Endothelial cell of umbilical vein (primary cell): Measurements from ENCODE around the gene FAM180A. TPM values are rescaled to one million over a fixed set of nuclear protein-coding genes. Genes with fewer than 3 reads are reported as not detected.

ENCODE experiments used
- BruUV-seq: library from RNA; stranded (reverse); fragments of 400-500 nt; replicated peaks from 2 replicates; lab custom pipeline; 2021; lab: Mats Ljungman, UMichigan
- CTCF ChIA-PET: fragments of 300-600, 350-600 bp; sonication (Branson Sonifier 250); formaldehyde crosslinking; loops from one replicate; lab custom pipeline; 2021; ENCODE audit warnings: antibody characterized with exemption, inconsistent platforms; lab: Charles Lee
- POLR2A ChIA-PET: fragments of 300-600, 350-600 bp; sonication (Branson Sonifier 250); formaldehyde crosslinking; loops from one replicate; lab custom pipeline; 2021; ENCODE audit warnings: antibody characterized with exemption, inconsistent platforms; lab: Charles Lee
- DNase-seq: peaks from one replicate; pipeline ENCODE4 v3.0.0-alpha.2; 2011; ENCODE audit warnings: low read depth, low spot score
- FAIRE-seq: peaks from 2 replicates; lab custom pipeline; 2011; peaks lifted over from hg19 to GRCh38; lab: Jason Lieb, UNC
- H2AFZ ChIP-seq: 2 replicates; pipeline ENCODE4 v1.6.0; 2012; ENCODE audit warnings: low read depth, low read length, control low read depth, inconsistent platforms
- H3K27ac ChIP-seq: 2 replicates; pipeline ENCODE4 v1.5.1; 2011; ENCODE audit warnings: low read depth, mild to moderate bottlenecking, control low read depth, low read length, moderate library complexity; ENCODE audit not compliant: insufficient read depth
- H3K27me3 ChIP-seq, 2 experiments: 2 replicates each; pipeline versions ENCODE4 v1.6.0 to v1.6.1; 2011; ENCODE audit warnings: low read length in 2 of 2, mixed read lengths in 1 of 2; ENCODE audit not compliant: control insufficient read depth in 2 of 2, insufficient read depth in 2 of 2
- H3K36me3 ChIP-seq, 2 experiments: 2 replicates in 1 of 2; 3 replicates in 1 of 2; pipeline ENCODE4 v1.5.1; 2011; ENCODE audit warnings: low read length in 2 of 2, mild to moderate bottlenecking in 1 of 2, moderate library complexity in 1 of 2; ENCODE audit not compliant: control insufficient read depth in 2 of 2, insufficient read depth in 2 of 2; ENCODE audit errors: extremely low read depth in 1 of 2
- H3K4me1 ChIP-seq: 3 replicates; pipeline ENCODE4 v1.5.1; 2011; ENCODE audit warnings: mild to moderate bottlenecking, low read length; ENCODE audit not compliant: control insufficient read depth, insufficient read depth; ENCODE audit errors: extremely low read depth
- H3K4me2 ChIP-seq: 2 replicates; pipeline ENCODE4 v1.6.1; 2011; ENCODE audit warnings: low read length, control low read depth, mixed read lengths; ENCODE audit not compliant: insufficient read depth
- H3K4me3 ChIP-seq, 3 experiments: fragments of 200-600 bp in 1 of 3; sonication (generic), shearing (Covaris generic) in 1 of 3; replicated peaks in 1 of 3; 2 replicates each; pipeline ENCODE4 v1.5.1; 2011 to 2016; ENCODE audit warnings: control low read depth in 3 of 3, low read length in 3 of 3, mild to moderate bottlenecking in 2 of 3, inconsistent platforms in 1 of 3, low read depth in 1 of 3, moderate library complexity in 1 of 3; ENCODE audit not compliant: insufficient read depth in 1 of 3
- H3K79me2 ChIP-seq: 2 replicates; pipeline ENCODE4 v1.6.0; 2012; ENCODE audit warnings: low read length, inconsistent platforms; ENCODE audit not compliant: control insufficient read depth, insufficient read depth
- H3K9ac ChIP-seq: replicated peaks from 2 replicates; pipeline ENCODE3; 2011; ENCODE audit warnings: low read length, control low read depth; ENCODE audit not compliant: insufficient read depth; ENCODE audit errors: extremely low read depth
- H3K9me1 ChIP-seq: replicated peaks from 3 replicates; pipeline ENCODE4 v1.6.0; 2011; ENCODE audit warnings: mild to moderate bottlenecking, low read length; ENCODE audit not compliant: control insufficient read depth, insufficient read depth; ENCODE audit errors: extremely low read depth
- H3K9me3 ChIP-seq: replicated peaks from 2 replicates; pipeline ENCODE4 v1.5.1; 2012; ENCODE audit warnings: low read length, inconsistent platforms; ENCODE audit not compliant: control insufficient read depth, insufficient read depth
- H4K20me1 ChIP-seq: replicated peaks from 2 replicates; pipeline ENCODE3; 2011; ENCODE audit warnings: mild to moderate bottlenecking, low read length; ENCODE audit not compliant: control insufficient read depth, insufficient read depth; ENCODE audit errors: extremely low read depth
- CTCF ChIP-seq, 2 donors: IDR thresholded peaks; 1 replicate in 1 of 2; 2 replicates in 1 of 2; pipeline ENCODE4 v1.5.1; 2011; ENCODE audit warnings: low read length in 2 of 2, mild to moderate bottlenecking in 2 of 2, moderate library complexity in 2 of 2, control low read depth in 1 of 2, inconsistent platforms in 1 of 2, low read depth in 1 of 2; ENCODE audit not compliant: insufficient read depth in 1 of 2; ENCODE audit errors: extremely low read depth in 1 of 2
- EZH2 ChIP-seq: IDR thresholded peaks from 2 replicates; pipeline ENCODE4 v1.6.1; 2012; ENCODE audit warnings: borderline replicate concordance, low read depth, mild to moderate bottlenecking, moderate library complexity, low read length, inconsistent platforms; ENCODE audit not compliant: severe bottlenecking
- FOS ChIP-seq: IDR thresholded peaks from 2 replicates; pipeline ENCODE4 v1.6.1; 2011; ENCODE audit warnings: mild to moderate bottlenecking, low read length, moderate library complexity, borderline replicate concordance; ENCODE audit not compliant: insufficient read depth
- GATA2 ChIP-seq: IDR thresholded peaks from 2 replicates; pipeline ENCODE4 v1.7.0; 2011; ENCODE audit warnings: low read depth, mild to moderate bottlenecking, moderate library complexity, mixed read lengths, low read length; ENCODE audit not compliant: insufficient read length, insufficient read depth
- JUN ChIP-seq: IDR thresholded peaks from 2 replicates; pipeline ENCODE4 v1.6.1; 2011; ENCODE audit warnings: borderline replicate concordance, low read depth; ENCODE audit not compliant: insufficient read length, insufficient read depth
- MAX ChIP-seq: IDR thresholded peaks from 2 replicates; pipeline ENCODE4 v1.6.1; 2011; ENCODE audit not compliant: insufficient read depth, insufficient read length
- MYC ChIP-seq: IDR thresholded peaks from one replicate; pipeline ENCODE4 v1.6.1; 2011; ENCODE audit warnings: mild to moderate bottlenecking, low read depth, low read length
- POLR2A ChIP-seq: IDR thresholded peaks from 2 replicates; pipeline ENCODE4 v1.6.1; 2012; ENCODE audit warnings: low read depth, mild to moderate bottlenecking, control low read depth, low read length
- POLR2AphosphoS5 ChIP-seq: IDR thresholded peaks from 2 replicates; pipeline ENCODE4 v1.6.1; 2012; ENCODE audit warnings: low read depth, mild to moderate bottlenecking, control low read depth, low read length, moderate library complexity; ENCODE audit not compliant: insufficient read depth
- dilution Hi-C: fragments of 300-500 bp; cut with MboI; formaldehyde crosslinking; loops from one replicate; pipeline ENCODE4 v1.15.0; 2019; ENCODE audit warnings: low sequenced_read_pairs; ENCODE audit not compliant: extremely low pct_ligation_motif_present
- intact Hi-C: fragments of 100-400 bp; cut with micrococcal nuclease; formaldehyde crosslinking; loops from one replicate; pipeline ENCODE4 v1.10.0; 2022
- polyA plus RNA-seq, 4 experiments: library from polyadenylated mRNA; depleted of rRNA in 3 of 4; stranded (reverse) in 3 of 4; unstranded in 1 of 4; fragments of >200 nt; gene quantifications; 2 replicates each; pipeline versions ENCODE4 v1.2.1 to v1.2.3, GENCODE V29; 2011 to 2012; ENCODE audit warnings: missing spikeins in 1 of 4
- total RNA-seq: library from RNA; stranded (reverse); gene quantifications from 2 replicates; pipeline ENCODE4 v1.2.3, GENCODE V29; 2021

Gene FAM180A
- total and polyA plus RNA-seq, 2 donors (not counting 3 experiments of a cell fraction or from before 2014, with no cell fraction given): not detected

GRCh38 chr7:135791543-135792362 is 43.1 kb upstream of the FAM180A start:
- H3K9me3 ChIP-seq: no peaks in the 10 kb centered on the region
- no peak overlapping the region for H3K4me3 ChIP-seq
- no TSS peak for BruUV-seq
- no peaks in the 10 kb centered on the region for H3K27me3 ChIP-seq
- no peaks in the 10 kb centered on the region for H3K4me1 ChIP-seq
- H3K36me3 ChIP-seq: no peaks in the 10 kb centered on the region
- H3K9me1 ChIP-seq: no peaks in the 10 kb centered on the region
- dilution Hi-C loops: no loop called here
- no peaks in the 10 kb centered on the region for H3K79me2 ChIP-seq
- no peaks in the 10 kb centered on the region for H4K20me1 ChIP-seq
- FAIRE-seq: no peak
- DNase-seq: no peak
- no peak overlapping the region for H2AFZ ChIP-seq
- TF ChIP-seq GATA2 (no peak), JUN (no peak), POLR2A (no peak), MYC (no peak), MAX (no peak), CTCF (IDR thresholded peaks at IDR 0.05; ENCODE audit: extremely low read depth in 1 of 2, insufficient read depth in 1 of 2, low read depth in 1 of 2, low read length in 2 of 2) (no peak), FOS (no peak), EZH2 (no peak), POLR2AphosphoS5 (no peak)
- no peak overlapping the region for H3K4me2 ChIP-seq
- CTCF ChIA-PET: interaction anchor here (0.7 to 1.3 kb wide), 2 partner anchors 119 to 518 kb away, joined by 3 read pairs; no protein-coding TSS in a partner anchor
- no peak overlapping the region for H3K27ac ChIP-seq
- H3K9ac ChIP-seq: no peak overlapping the region
- POLR2A ChIA-PET: no interaction called here
- intact Hi-C loops: no loop called here
